NCI-H774 (cell line): ENCODE measurements around the gene MRPL9.

Experiments
- DNase-seq: peaks from one replicate; lab custom pipeline; 2025; lab: John Stamatoyannopoulos, UW

MRPL9 gene

DNA sequence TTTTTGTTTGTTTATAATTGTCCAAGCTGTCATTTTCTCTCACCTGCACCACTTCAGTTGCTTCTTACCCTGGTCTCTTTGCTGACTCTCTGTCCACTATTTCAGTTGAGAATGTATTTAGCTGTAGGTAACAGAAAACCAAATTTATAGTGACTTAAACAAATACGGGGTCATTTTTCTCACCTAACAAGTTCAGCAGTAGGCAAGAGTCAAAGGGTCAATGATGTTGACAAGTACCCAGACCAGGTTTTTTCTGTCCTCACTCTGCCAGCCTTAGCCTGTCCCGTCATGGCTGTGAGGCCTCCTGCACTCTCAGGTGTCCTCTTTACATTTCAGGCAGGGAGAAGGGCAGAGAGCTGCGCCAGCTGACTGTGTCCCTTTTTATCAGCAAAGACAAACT is 30.2 kb downstream of the MRPL9 start:
- no peak for DNase-seq

DNA sequence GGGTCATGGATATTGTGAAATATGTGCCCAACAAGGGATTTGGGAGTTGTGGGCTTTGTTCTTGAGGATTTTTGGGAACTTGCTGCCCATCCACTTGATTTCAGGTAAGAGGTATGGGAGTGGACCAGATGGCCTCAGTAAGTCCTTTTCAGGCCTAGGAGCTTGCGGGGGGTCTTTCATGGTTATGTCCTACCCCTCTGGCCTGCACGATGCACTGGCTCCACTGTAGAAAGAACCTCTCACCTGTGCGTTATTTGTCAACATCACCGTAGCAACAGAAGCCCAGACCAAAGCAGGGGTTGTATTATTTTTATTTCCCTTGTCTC is 33.4 kb downstream of the MRPL9 start:
- no peak for DNase-seq

- no peak for DNase-seq
Measured at GRCh38 chr1:151729157-151729965, 33.9 kb downstream of the MRPL9 start.

- DNase-seq = no peak
Measured at GRCh38 chr1:151728151-151729054, 34.9 kb downstream of the MRPL9 start.

- no peak for DNase-seq
Measured at GRCh38 chr1:151723726-151724370, 39.4 kb downstream of the MRPL9 start.

- DNase-seq = no peak
Measured at GRCh38 chr1:151721788-151722510, 41.3 kb downstream of the MRPL9 start.

DNA sequence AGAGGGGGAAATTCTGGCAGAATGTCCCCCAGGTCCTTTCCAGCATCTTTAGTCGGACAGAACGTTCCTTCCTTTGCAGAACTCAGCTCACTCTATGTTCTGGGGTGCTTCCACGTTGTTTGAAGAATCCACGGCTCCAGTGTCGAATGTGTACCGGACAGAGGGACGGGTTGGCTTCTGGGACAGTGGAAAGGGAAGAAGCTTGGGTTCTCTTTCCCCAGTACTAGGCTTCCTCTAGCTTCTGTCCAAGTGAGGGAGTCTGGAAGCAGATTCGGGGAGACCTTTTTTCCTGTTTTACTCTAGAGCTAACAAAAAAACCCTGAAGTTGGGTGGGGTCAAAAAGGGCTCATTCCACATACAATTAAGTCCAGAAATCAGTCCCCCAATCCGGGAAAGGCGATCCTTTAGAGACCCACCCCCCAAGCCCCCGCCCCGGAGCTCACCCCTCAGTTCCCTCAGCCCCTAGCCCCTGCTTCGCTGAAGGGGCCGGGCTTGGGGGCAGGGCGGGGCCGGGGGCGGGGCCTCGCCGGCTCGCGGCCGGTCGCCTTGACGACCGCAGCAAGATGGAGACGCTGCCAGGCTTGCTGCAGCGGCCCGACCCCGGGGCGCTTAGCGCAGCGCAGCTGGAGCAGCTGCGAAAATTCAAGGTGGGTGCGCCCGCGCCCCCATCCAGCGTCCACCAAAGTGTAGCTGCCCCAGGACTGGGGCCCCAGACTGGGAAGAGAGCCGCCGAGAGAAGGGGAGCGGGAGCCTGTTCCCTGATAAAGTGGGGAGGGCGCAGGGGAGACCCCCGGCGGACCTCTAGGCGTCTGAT is 42.1 kb downstream of the MRPL9 start, which contains the start of gene RIIAD1:
RIIAD1 (plus strand) TSS at position 549 of the 814 bp plus-strand sequence; CDS start at position 564, 15 bp downstream.
- DNase-seq = peak; percentile 26

DNA sequence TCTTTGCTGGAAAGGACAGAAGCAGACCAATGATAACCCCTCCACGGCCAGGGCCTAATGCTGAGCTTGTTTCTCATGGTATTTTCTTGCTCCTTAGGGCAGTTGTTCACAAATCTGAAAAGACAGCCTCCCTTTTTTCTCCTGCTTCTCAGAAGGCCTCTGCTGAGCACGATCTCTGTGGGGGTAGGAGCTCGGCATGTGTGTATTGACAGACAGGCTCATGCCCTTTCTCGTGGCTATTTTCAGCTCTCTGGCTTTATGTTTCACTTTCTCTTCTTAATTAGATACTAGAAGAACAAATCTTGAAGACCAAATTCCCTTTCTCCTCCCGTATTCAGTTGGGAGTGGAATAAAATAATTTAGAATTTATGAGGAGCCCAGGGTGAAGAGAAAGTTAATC is 42.7 kb downstream of the MRPL9 start:
- no peak for DNase-seq

DNA sequence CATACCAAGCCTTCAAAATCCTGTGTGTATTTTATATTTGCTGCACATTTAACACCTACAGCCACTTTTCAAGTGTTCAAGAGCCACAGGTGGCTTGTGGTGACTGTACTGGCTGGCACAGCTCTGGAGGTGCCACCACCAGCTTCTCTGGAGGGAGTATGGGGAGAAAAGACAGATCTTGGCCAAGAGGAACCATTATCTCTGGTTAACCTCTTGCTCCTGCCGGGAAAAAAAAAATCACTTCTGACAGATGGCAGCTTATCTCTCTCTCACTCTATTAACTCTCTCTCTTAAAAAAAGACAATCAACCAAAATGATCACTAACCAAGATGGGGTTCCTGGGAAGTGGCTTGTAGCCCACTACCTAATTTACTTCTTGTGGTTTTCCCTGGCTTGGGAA is 43.2 kb downstream of the MRPL9 start:
- no peak for DNase-seq

DNA sequence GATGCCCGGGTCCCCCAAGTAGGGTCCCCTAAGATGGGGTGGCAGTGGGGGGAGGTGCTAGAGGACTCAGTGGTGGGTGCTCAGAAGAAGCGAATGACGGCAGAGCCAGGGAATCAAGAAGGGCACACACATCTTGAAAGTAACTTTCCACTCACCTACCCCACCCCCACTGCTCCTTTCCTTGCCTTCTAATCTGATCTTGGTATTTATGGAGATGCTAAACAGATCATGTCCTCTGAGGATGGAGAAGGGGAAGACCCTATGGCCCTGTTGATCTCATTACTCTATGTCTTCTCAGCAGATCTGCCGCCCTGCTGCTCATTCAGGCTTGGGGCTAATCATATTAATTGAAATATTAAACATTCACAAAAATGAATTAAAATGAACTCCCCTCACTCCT is 44.6 kb downstream of the MRPL9 start:
- no peak for DNase-seq

GRCh38 chr1:151718011-151718431 is 45.3 kb downstream of the MRPL9 start:
- DNase-seq = no peak

DNA sequence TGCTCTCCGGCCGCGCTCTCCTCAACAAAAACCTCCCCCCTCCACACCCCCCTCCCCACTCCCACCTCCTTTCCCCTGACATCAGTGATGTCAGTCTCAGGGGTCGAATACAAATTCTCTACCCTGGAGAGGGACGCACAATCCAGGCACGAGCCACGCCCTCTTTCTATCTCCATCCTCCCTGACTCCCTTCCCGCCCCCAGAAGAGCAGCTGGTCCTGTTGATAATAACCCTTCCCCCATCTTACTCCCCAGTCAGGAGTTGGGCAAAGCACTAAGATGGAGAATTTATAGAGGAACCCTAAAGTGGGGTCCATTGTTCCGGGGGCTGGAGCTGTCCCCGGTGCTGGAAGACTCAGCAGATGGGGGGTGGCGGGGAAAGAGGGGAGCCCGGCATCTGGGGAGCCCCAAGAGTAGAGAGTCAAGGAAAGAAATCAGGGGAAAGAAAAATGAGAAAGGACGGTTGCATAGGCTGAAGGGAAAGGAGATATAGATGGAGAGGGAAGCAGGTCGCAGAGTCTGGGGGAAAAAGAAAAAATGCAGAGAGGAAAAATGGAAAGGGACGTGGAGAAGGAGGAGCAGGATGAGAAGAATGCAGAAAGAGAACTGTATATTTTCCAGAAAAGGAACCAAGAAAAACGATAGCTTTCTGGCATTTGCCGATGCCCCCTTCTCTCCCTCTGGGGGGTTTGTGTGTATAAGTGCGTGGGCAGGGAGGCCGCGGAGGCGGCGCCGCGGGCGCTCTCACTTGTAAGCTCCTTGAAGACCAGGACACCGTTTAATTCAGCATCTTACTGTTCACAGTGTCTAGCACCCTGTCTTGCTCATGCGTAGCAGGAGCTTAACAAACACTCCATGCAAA is 46.3 kb downstream of the MRPL9 start, which contains the start of gene CELF3:
CELF3 (minus strand) TSS at position 33 of the 861 bp plus-strand sequence. CDS start 783 bp downstream, outside the sequence.
- peak; percentile 89 for DNase-seq

DNA sequence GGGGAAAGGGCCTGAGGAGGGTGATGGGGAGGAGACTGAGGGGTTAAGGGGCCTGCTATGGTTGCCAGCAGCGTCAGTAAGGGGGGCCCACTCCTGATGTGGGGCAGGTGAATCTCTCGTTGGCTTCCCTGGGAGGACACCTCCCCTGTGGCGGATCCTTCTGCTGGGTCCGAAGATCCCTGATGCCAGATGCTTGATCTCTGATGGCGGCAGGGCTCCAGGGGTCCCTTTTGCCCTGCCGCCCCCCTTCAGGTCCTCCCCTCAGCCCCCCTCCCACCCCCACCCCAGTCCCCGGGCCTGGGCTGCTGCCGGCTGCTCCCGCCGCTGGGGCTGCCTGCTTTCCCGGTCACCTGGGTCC is 46.9 kb downstream of the MRPL9 start:
- DNase-seq = no peak

- no peak for DNase-seq
Measured at GRCh38 chr1:151715726-151716404, 47.4 kb downstream of the MRPL9 start.

GRCh38 chr1:151714820-151715725 is 48.2 kb downstream of the MRPL9 start:
- DNase-seq = no peak

DNA sequence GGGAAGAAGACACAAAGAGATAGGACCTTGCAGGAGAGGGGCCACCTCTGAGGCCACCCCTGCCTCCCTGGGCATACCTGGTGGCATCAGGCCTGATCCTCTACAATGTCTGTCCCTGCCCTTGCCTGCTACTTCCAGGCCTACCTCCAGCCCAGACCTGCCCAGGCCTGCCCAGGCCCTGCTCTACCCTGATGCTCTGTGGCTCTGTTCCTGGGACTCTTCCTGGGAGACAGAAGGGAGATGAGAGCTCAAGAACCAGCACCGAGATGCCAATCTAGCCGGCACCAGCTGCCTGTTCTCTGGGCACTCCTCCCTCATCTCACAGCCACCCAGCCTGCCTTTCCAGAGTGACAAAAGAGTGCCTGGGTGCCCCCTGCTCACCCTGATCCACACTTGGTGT is 49.4 kb downstream of the MRPL9 start:
- DNase-seq = no peak

- DNase-seq = no peak
Measured at GRCh38 chr1:151713044-151713443, 50.3 kb downstream of the MRPL9 start.

- no peak for DNase-seq
Measured at GRCh38 chr1:151711951-151712350, 51.3 kb downstream of the MRPL9 start.
